ENCODE results near the gene NALCN. TPM values are rescaled to one million over a fixed set of nuclear protein-coding genes. Genes with fewer than 3 reads are reported as not detected.

NALCN gene
- total RNA-seq, 4 donors from 2014 or later: 0.32 to 0.41 TPM; not detected in 2

GRCh38 chr13:101360525-101360924, 55.8 kb downstream of the NALCN start:
- Histone ChIP-seq H3K36me3 (no peaks in the 10 kb centered on the region), H3K4me1 (no peaks in the 10 kb centered on the region), H3K9me3 (no peaks in the 10 kb centered on the region), H3K4me3 (no peak overlapping the region), H3K27ac (no peak overlapping the region), H3K27me3 (no peaks in the 10 kb centered on the region)
- intact Hi-C loops (cut with DNase I; ENCODE audit: low total_unique reads) (no loop called here), in situ Hi-C loops (cut with MboI; ENCODE audit: low pct_ligation_motif_present in 1 of 4, low pct_unique_long_range_greater_than_20kb in 1 of 4, low sequenced_read_pairs in 3 of 4) (no loop called here)
- WGBS, 2 donors (ENCODE audit: low coverage in 1 of 2): 63 to 64% methylated on average over 2 to 3 of the region's 3 CpGs
- DNase-seq: no peak
- TF ChIP-seq EP300 (IDR thresholded peaks at IDR 0.05; ENCODE audit: low read depth) (no peak), POLR2AphosphoS5 (IDR thresholded peaks at IDR 0.05) (no peak), POLR2A (IDR thresholded peaks at IDR 0.05) (no peak), CTCF (IDR thresholded peaks at IDR 0.05) (no peak)

- no peaks in the 10 kb centered on the region for H3K27me3 ChIP-seq
- in situ Hi-C loops (cut with MboI; ENCODE audit: low pct_ligation_motif_present in 1 of 4, low pct_unique_long_range_greater_than_20kb in 1 of 4, low sequenced_read_pairs in 3 of 4): no loop called here
- no peak overlapping the region for H3K27ac ChIP-seq
- 88% methylated on average over 5 of the region's 5 CpGs; no CpG with 5 or more reads in 1 of the 2 donors for WGBS, 2 donors (ENCODE audit: low coverage in 1 of 2)
- TF ChIP-seq EP300 (IDR thresholded peaks at IDR 0.05; ENCODE audit: low read depth): no peak
- no peak for TF ChIP-seq POLR2AphosphoS5 (IDR thresholded peaks at IDR 0.05)
- no peak for TF ChIP-seq CTCF (IDR thresholded peaks at IDR 0.05)
- no peak for TF ChIP-seq POLR2A (IDR thresholded peaks at IDR 0.05)
- intact Hi-C loops (cut with DNase I; ENCODE audit: low total_unique reads): no loop called here
- H3K4me3 ChIP-seq: no peak overlapping the region
- no peaks in the 10 kb centered on the region for H3K4me1 ChIP-seq
- no peaks in the 10 kb centered on the region for H3K36me3 ChIP-seq
- H3K9me3 ChIP-seq: no peaks in the 10 kb centered on the region
- DNase-seq: no peak
Measured at GRCh38 chr13:101354895-101355294, 61.4 kb downstream of the NALCN start.

GRCh38 chr13:101346942-101347728, 69.2 kb downstream of the NALCN start:
- no peak overlapping the region for H3K27ac ChIP-seq
- H3K4me3 ChIP-seq: no peak overlapping the region
- intact Hi-C loops (cut with DNase I; ENCODE audit: low total_unique reads): no loop called here
- DNase-seq: no peak
- 66 to 77% methylated on average over 4 to 5 of the region's 5 CpGs for WGBS, 2 donors (ENCODE audit: low coverage in 1 of 2)
- no peaks in the 10 kb centered on the region for H3K36me3 ChIP-seq
- in situ Hi-C loops (cut with MboI; ENCODE audit: low pct_ligation_motif_present in 1 of 4, low pct_unique_long_range_greater_than_20kb in 1 of 4, low sequenced_read_pairs in 3 of 4): no loop called here
- TF ChIP-seq EP300 (IDR thresholded peaks at IDR 0.05; ENCODE audit: low read depth) (no peak), CTCF (IDR thresholded peaks at IDR 0.05) (no peak), POLR2AphosphoS5 (IDR thresholded peaks at IDR 0.05) (no peak), POLR2A (IDR thresholded peaks at IDR 0.05) (no peak)
- H3K27me3 ChIP-seq: no peaks in the 10 kb centered on the region
- no peaks in the 10 kb centered on the region for H3K4me1 ChIP-seq
- no peaks in the 10 kb centered on the region for H3K9me3 ChIP-seq

GRCh38 chr13:101346161-101346560, 70.1 kb downstream of the NALCN start:
- intact Hi-C loops (cut with DNase I; ENCODE audit: low total_unique reads) (no loop called here), in situ Hi-C loops (cut with MboI; ENCODE audit: low pct_ligation_motif_present in 1 of 4, low pct_unique_long_range_greater_than_20kb in 1 of 4, low sequenced_read_pairs in 3 of 4) (no loop called here)
- DNase-seq: no peak
- Histone ChIP-seq H3K36me3 (no peaks in the 10 kb centered on the region), H3K4me3 (no peak overlapping the region), H3K27ac (no peak overlapping the region), H3K9me3 (no peaks in the 10 kb centered on the region), H3K27me3 (no peaks in the 10 kb centered on the region), H3K4me1 (no peaks in the 10 kb centered on the region)
- WGBS, 2 donors (ENCODE audit: low coverage in 1 of 2): 87 to 89% methylated on average over 4 of the region's 4 CpGs
- TF ChIP-seq POLR2A (IDR thresholded peaks at IDR 0.05): no peak
- TF ChIP-seq EP300 (IDR thresholded peaks at IDR 0.05; ENCODE audit: low read depth): no peak
- no peak for TF ChIP-seq CTCF (IDR thresholded peaks at IDR 0.05)
- TF ChIP-seq POLR2AphosphoS5 (IDR thresholded peaks at IDR 0.05): no peak
